ENCODE data around the gene TGDS.
"Not testable (repeated sequence)": the region's sequence is repeated elsewhere in the genome, so short reads cannot be mapped to it uniquely, and the experiment has no call there.

The TGDS gene

DNA sequence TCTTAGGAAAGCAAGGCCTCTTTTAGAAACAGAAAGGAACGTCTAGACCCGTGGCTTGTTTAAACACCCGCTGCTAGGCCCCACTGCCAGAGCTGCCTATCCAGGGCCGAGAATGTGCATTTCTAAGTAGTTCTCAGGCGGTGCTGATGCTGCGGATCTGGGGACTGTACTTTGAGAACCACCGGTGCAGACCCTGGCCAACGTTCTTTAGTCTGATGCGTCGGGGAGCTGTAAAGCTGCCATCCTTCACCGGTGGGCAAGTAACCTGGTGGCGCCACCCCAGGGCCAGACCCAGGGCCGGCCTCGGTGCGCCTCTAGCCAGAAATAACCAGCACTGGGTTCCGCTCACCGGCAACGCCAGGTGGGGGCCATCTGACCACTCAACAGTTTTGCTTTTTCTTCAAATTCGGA is 47.1 kb downstream of the TGDS start:
- no peak for FAIRE-seq

DNA sequence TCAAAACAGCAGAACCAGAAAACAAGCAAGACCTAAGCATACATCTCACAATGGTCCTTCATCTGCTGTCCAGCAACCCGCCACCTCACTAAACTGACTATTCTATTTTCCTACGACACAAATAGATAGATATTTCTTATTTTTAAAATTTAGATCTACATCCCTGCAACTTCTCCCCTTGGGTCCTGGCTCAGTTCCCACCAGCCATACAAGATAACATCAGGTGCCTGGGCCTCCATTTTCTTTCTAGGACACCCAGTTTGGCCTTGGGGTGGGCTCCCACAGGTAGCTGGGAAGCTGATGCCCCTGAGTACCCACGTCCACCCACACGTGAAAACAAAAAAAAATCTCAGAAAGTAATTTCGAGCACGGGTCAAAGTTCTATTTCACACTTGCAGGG is 47.6 kb downstream of the TGDS start:
- TF ChIP-seq PAX5 (IDR thresholded peaks at IDR 0.05; ENCODE audit: insufficient read depth, low read length, severe bottlenecking) (no peak), TAF1 (IDR thresholded peaks at IDR 0.05; ENCODE audit: low read depth, low read length) (no peak), POLR2A (IDR thresholded peaks at IDR 0.05; ENCODE audit: low read depth, low read length) (no peak), SPI1 (IDR thresholded peaks at IDR 0.05; ENCODE audit: low read depth, low read length) (no peak), POLR2AphosphoS5 (IDR thresholded peaks at IDR 0.05; ENCODE audit: low read depth, low read length) (no peak), POU2F2 (IDR thresholded peaks at IDR 0.05; ENCODE audit: low read depth, low read length) (no peak)
- FAIRE-seq, result no peak
- DNase-seq (ENCODE audit: insufficient read length, low spot score), result no peak

More for the DNA sequence above, 47.1 kb downstream of the TGDS start:
- no peak for DNase-seq (ENCODE audit: insufficient read length, low spot score)
- TF ChIP-seq TAF1 (IDR thresholded peaks at IDR 0.05; ENCODE audit: low read depth, low read length), result no peak
- no peak for TF ChIP-seq POLR2A (IDR thresholded peaks at IDR 0.05; ENCODE audit: low read depth, low read length)
- no peak for TF ChIP-seq PAX5 (IDR thresholded peaks at IDR 0.05; ENCODE audit: insufficient read depth, low read length, severe bottlenecking)
- no peak for TF ChIP-seq SPI1 (IDR thresholded peaks at IDR 0.05; ENCODE audit: low read depth, low read length)
- no peak for TF ChIP-seq POLR2AphosphoS5 (IDR thresholded peaks at IDR 0.05; ENCODE audit: low read depth, low read length)
- TF ChIP-seq POU2F2 (IDR thresholded peaks at IDR 0.05; ENCODE audit: low read depth, low read length), result no peak

DNA sequence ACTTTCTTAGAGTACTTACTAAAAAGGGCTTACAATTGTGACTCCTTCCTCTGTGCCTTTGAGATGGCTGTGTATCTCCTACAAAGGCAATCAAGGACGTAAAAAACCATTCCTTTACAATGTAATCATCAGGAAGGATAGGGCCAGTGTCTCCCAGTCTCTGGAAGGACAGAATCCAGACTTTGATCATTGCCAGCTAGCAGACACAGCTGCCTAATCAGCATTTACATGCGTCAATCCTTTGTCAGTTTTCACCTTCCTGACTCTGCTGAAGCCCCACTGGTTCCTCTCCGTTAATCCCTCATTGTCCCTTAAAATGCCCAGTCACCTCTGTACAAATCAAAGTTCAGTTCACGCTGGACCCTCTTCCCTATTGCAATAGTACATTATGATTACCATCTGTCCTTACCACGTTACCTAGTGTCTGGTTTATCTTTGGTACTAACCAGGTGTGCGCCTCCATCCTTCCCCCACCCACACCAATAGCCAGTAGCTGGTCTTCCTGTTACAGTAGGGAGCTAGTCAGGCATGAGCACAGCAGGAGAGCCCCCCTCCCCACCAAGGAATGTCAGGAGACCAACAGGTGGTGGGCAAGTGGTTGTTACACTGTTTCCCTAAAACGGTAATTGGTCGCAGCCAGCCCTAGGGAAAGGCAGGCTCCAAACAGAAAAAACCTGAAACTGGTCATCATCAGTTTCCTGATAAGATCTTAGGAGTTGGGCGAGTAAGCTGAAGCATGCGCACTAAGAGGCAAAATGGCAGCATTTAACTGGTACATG is 49.7 kb downstream of the TGDS start:
- FAIRE-seq, result no peak
- TF ChIP-seq PAX5 (IDR thresholded peaks at IDR 0.05; ENCODE audit: insufficient read depth, low read length, severe bottlenecking) (no peak), TAF1 (IDR thresholded peaks at IDR 0.05; ENCODE audit: low read depth, low read length) (no peak), POU2F2 (IDR thresholded peaks at IDR 0.05; ENCODE audit: low read depth, low read length) (no peak), SPI1 (IDR thresholded peaks at IDR 0.05; ENCODE audit: low read depth, low read length) (no peak)
- DNase-seq (ENCODE audit: insufficient read length, low spot score), result no peak

DNA sequence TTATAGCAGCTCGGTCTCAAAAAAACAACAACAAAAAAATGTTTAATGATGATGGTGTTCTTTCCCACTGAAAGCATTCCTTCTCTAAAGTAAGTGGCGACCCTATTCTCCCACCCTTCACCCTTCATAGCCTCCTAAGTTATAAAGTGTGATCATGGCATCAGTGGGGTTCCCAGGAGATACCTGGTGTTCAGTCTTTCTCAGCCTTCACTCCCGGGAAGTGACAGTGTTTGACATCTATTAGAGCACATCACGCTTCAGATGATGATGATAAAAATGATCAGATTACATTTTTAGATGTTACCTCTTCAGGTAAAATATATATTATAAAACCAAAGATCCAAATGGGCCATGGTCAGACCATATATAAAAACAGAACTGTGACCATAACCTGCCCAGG is 51.0 kb downstream of the TGDS start:
- DNase-seq (ENCODE audit: insufficient read length, low spot score) (no peak), FAIRE-seq (no peak)
- TF ChIP-seq PAX5 (IDR thresholded peaks at IDR 0.05; ENCODE audit: insufficient read depth, low read length, severe bottlenecking) (no peak), POU2F2 (IDR thresholded peaks at IDR 0.05; ENCODE audit: low read depth, low read length) (no peak), SPI1 (IDR thresholded peaks at IDR 0.05; ENCODE audit: low read depth, low read length) (no peak), POLR2A (IDR thresholded peaks at IDR 0.05; ENCODE audit: low read depth, low read length) (no peak), TAF1 (IDR thresholded peaks at IDR 0.05; ENCODE audit: low read depth, low read length) (no peak), POLR2AphosphoS5 (IDR thresholded peaks at IDR 0.05; ENCODE audit: low read depth, low read length) (no peak)

DNA sequence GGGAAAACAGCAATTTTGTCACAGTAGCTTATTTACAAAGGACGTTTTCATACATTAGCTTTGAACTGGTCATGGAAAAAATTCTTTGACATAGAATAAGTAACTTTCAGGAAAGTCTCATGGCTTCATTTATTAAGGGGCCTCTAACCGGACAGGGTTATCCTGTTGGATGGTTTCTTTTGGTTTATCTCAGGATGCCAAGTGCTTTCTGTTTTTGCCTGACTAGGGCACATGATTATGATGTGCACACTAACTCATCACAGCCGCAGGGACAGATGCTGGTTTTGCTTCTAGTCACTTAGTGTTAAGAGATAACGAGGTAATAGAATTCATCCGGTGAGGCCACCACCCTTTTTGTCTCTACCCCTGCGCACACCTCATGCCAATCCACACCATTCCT is 53.0 kb downstream of the TGDS start:
- no peak for TF ChIP-seq TAF1 (IDR thresholded peaks at IDR 0.05; ENCODE audit: low read depth, low read length)
- no peak for TF ChIP-seq POU2F2 (IDR thresholded peaks at IDR 0.05; ENCODE audit: low read depth, low read length)
- no peak for TF ChIP-seq PAX5 (IDR thresholded peaks at IDR 0.05; ENCODE audit: insufficient read depth, low read length, severe bottlenecking)
- TF ChIP-seq POLR2AphosphoS5 (IDR thresholded peaks at IDR 0.05; ENCODE audit: low read depth, low read length), result no peak
- TF ChIP-seq POLR2A (IDR thresholded peaks at IDR 0.05; ENCODE audit: low read depth, low read length), result no peak
- no peak for TF ChIP-seq SPI1 (IDR thresholded peaks at IDR 0.05; ENCODE audit: low read depth, low read length)
- FAIRE-seq, result no peak
- DNase-seq (ENCODE audit: insufficient read length, low spot score), result no peak

DNA sequence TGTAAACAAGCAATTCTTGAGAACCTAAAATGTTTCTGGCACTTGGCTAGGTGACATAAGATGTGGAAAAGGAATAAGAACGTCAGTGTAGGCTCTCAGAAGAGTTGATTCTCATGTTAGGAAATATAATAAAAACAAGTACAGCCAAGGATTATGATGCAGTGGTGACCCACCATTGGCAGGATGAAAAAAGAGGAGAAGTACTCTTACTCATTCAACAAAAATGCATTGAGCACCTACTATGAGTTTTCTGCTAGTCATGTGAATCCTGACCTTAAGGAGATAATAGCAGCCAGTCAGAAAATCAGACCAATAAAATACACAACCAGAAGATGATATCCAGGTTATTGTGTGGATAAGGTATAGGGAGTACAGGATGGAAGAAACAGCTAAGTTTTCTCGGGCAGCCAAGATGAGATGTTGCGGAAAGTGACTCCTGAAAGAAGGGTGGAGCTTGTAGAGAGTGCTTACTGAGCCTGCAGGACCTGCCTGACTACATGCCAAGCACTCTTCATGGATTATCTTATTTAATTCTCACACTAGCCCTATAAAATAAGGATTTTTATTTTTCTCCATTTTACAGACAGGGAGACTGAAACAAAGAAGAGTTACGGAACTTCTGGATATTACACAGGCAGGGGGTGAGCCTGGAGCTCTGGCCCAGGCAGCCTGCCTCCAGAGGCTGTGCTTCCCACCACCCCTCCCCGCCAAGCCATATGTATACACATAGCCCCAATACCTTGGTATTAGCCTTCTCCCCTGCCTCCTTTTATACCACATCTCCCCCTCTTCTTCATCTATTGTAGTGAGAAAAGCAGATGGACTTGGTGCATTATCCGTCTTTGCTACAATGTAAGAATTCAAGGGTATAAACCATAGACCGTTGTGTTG is 58.0 kb downstream of the TGDS start:
- DNase-seq (ENCODE audit: insufficient read length, low spot score) (no peak), FAIRE-seq (no peak)
- TF ChIP-seq POLR2AphosphoS5 (IDR thresholded peaks at IDR 0.05; ENCODE audit: low read depth, low read length), result no peak
- no peak for TF ChIP-seq PAX5 (IDR thresholded peaks at IDR 0.05; ENCODE audit: insufficient read depth, low read length, severe bottlenecking)
- TF ChIP-seq POU2F2 (IDR thresholded peaks at IDR 0.05; ENCODE audit: low read depth, low read length), result no peak
- TF ChIP-seq SPI1 (IDR thresholded peaks at IDR 0.05; ENCODE audit: low read depth, low read length), result no peak
- TF ChIP-seq POLR2A (IDR thresholded peaks at IDR 0.05; ENCODE audit: low read depth, low read length), result no peak
- TF ChIP-seq TAF1 (IDR thresholded peaks at IDR 0.05; ENCODE audit: low read depth, low read length), result no peak

DNA sequence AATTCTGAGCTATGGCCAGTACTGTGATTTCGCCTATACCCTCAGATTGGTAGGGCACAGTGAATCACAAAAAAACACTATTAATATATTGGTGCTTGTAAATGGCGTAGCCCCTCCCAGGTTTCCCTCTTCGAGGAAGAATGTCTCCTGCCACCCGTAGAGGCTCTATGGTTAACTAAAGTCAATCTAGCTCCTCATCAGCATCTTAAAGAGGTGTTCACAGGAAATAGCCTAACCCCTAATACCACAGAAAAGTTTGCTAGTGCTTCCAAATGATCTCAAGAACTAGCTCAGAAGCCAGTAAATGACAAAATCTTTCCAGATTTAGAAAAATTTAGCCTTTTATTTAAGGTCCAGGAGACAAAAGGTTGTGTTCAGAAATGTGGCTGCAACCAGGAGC is 60.2 kb downstream of the TGDS start:
- DNase-seq (ENCODE audit: insufficient read length, low spot score) (no peak), FAIRE-seq (no peak)
- no peak for TF ChIP-seq POLR2A (IDR thresholded peaks at IDR 0.05; ENCODE audit: low read depth, low read length)
- no peak for TF ChIP-seq POLR2AphosphoS5 (IDR thresholded peaks at IDR 0.05; ENCODE audit: low read depth, low read length)
- no peak for TF ChIP-seq POU2F2 (IDR thresholded peaks at IDR 0.05; ENCODE audit: low read depth, low read length)
- no peak for TF ChIP-seq SPI1 (IDR thresholded peaks at IDR 0.05; ENCODE audit: low read depth, low read length)
- TF ChIP-seq PAX5 (IDR thresholded peaks at IDR 0.05; ENCODE audit: insufficient read depth, low read length, severe bottlenecking), result no peak
- no peak for TF ChIP-seq TAF1 (IDR thresholded peaks at IDR 0.05; ENCODE audit: low read depth, low read length)

DNA sequence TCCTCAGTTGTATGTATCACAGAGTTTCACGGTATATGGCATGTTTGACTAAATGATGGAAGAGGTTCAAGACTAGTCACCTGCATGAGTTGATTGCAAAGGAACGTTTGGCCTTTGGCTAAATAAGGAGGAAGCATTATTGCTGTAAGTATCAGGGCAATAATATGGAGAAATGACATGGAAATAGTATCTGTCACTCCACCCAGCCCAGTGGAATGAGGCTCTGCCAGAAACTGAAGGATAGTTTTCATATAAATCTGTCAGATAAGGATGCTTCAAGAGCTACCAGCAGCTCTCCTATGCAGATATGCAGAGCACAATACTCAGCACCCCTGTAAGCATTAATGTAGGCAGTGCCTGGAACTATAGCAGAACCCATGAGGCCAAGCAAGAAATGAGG is 60.7 kb downstream of the TGDS start:
- no peak for TF ChIP-seq PAX5 (IDR thresholded peaks at IDR 0.05; ENCODE audit: insufficient read depth, low read length, severe bottlenecking)
- TF ChIP-seq TAF1 (IDR thresholded peaks at IDR 0.05; ENCODE audit: low read depth, low read length), result no peak
- TF ChIP-seq POLR2AphosphoS5 (IDR thresholded peaks at IDR 0.05; ENCODE audit: low read depth, low read length), result no peak
- no peak for TF ChIP-seq SPI1 (IDR thresholded peaks at IDR 0.05; ENCODE audit: low read depth, low read length)
- TF ChIP-seq POLR2A (IDR thresholded peaks at IDR 0.05; ENCODE audit: low read depth, low read length), result no peak
- no peak for TF ChIP-seq POU2F2 (IDR thresholded peaks at IDR 0.05; ENCODE audit: low read depth, low read length)
- FAIRE-seq, result no peak
- no peak for DNase-seq (ENCODE audit: insufficient read length, low spot score)

DNA sequence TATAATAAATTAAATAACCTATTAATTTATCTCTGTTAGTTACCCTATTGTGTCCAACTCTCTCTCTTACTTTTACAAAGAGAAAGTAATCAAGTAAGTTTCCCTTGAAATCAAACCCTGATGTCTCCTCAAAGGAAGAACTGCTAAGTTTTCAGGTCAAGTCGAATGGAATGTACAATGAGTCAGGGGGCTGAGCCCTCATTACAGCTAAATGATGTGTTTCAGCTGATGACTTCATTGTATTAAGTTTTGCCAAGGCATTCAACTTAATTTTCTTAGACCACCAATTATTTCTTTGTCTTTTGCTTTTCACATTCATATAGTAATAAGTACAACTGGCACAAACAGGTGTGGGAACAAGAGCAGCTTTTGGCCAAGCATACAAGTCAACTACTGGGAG is 61.8 kb downstream of the TGDS start:
- no peak for FAIRE-seq
- no peak for DNase-seq (ENCODE audit: insufficient read length, low spot score)
- no peak for TF ChIP-seq TAF1 (IDR thresholded peaks at IDR 0.05; ENCODE audit: low read depth, low read length)
- no peak for TF ChIP-seq POU2F2 (IDR thresholded peaks at IDR 0.05; ENCODE audit: low read depth, low read length)
- no peak for TF ChIP-seq POLR2A (IDR thresholded peaks at IDR 0.05; ENCODE audit: low read depth, low read length)
- TF ChIP-seq SPI1 (IDR thresholded peaks at IDR 0.05; ENCODE audit: low read depth, low read length), result no peak
- no peak for TF ChIP-seq POLR2AphosphoS5 (IDR thresholded peaks at IDR 0.05; ENCODE audit: low read depth, low read length)
- no peak for TF ChIP-seq PAX5 (IDR thresholded peaks at IDR 0.05; ENCODE audit: insufficient read depth, low read length, severe bottlenecking)

DNA sequence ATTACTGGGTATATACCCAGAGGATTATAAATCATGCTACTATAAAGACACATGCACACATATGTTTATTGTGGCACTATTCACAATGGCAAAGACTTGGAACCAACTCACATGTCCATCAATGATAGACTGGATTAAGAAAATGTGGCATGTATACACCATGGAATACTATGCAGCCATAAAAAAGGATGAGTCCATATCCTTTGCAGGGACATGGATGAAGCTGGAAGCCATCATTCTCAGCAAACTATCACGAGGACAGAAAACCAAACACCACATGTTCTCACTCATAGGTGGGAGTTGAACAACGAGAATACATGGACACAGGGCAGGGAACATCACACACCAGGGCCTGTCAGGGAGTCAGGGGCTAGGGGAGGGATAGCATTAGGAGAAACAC is 63.7 kb downstream of the TGDS start:
- not testable (repeated sequence) for DNase-seq (ENCODE audit: insufficient read length, low spot score); FAIRE-seq

DNA sequence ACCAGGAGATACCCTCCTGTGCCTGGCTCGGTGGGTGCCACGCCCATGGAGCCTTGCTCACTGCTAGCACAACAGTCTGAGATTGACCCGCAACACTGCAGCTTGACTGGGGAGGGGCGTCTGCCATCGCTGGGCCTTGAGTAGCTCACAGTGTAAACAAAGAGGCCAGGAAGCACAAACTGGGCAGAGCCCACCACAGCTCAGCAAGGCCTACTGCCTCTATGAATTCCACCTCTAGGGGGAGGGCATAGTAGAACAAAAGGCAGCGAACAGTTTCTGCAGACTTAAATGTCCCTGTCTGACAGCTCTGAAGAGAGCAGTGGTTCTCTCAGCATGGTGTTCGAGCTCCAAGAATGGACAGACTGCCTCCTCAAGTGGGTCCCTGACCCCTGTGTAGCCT is 69.0 kb downstream of the TGDS start:
- FAIRE-seq; DNase-seq (ENCODE audit: insufficient read length, low spot score): not testable (repeated sequence)

Measured in GM12891 (cell line).